ENCODE data around the gene CREB3L2. TPM values are rescaled to one million over a fixed set of nuclear protein-coding genes. Genes with fewer than 3 reads are reported as not detected.

The CREB3L2 gene
- total RNA-seq, 4 donors from 2014 or later: 2.8 to 12.0 (median 5.4) TPM

GRCh38 chr7:137877027-137877675 is 124.7 kb downstream of the CREB3L2 start:
- H3K27me3 ChIP-seq: no peaks in the 10 kb centered on the region
- ATAC-seq (no peak), DNase-seq (no peak)
- TF ChIP-seq CTCF (IDR thresholded peaks at IDR 0.05 in 4 of 5, conservative IDR thresholded peaks at IDR 0.05 in 1 of 5) (no peak), POLR2A (IDR thresholded peaks at IDR 0.05) (no peak)
- H3K27ac ChIP-seq: peak overlapping the region in 3 of 4 donors; percentile 7 to 81 (median 68)
- no peak overlapping the region for H3K4me3 ChIP-seq
- H3K4me1 ChIP-seq: peaks cover 35 to 62% of the 10 kb centered on the region in 2 donors
- no peaks in the 10 kb centered on the region for H3K9me3 ChIP-seq
- H3K36me3 ChIP-seq: peaks cover 0 to 24% of the 10 kb centered on the region in 2 donors
- intact Hi-C loops (cut with DNase I; ENCODE audit: low total_unique reads) (no loop called here), in situ Hi-C loops (cut with MboI; ENCODE audit: low sequenced_read_pairs in 4 of 4) (no loop called here)

- Histone ChIP-seq H3K4me3 (no peak overlapping the region), H3K9me3 (no peaks in the 10 kb centered on the region), H3K4me1 (peaks cover 41 to 68% of the 10 kb centered on the region in 2 donors), H3K27ac (peak overlapping the region in 2 of 4 donors; percentile 90 to 91), H3K36me3 (peaks cover 0 to 11% of the 10 kb centered on the region in 2 donors), H3K27me3 (no peaks in the 10 kb centered on the region)
- in situ Hi-C loops (cut with MboI; ENCODE audit: low sequenced_read_pairs in 4 of 4): no loop called here
- intact Hi-C loops (cut with DNase I; ENCODE audit: low total_unique reads): no loop called here
- DNase-seq (no peak), ATAC-seq (no peak)
- TF ChIP-seq CTCF (IDR thresholded peaks at IDR 0.05 in 4 of 5, conservative IDR thresholded peaks at IDR 0.05 in 1 of 5): no peak
These were observed 126.1 kb downstream of the CREB3L2 start for GRCh38 chr7:137875746-137876145.

- ATAC-seq (peak; percentile 7 to 19), DNase-seq (no peak)
- in situ Hi-C loops (cut with MboI; ENCODE audit: low sequenced_read_pairs in 4 of 4) (no loop called here), intact Hi-C loops (cut with DNase I; ENCODE audit: low total_unique reads) (no loop called here)
- no peak overlapping the region for H3K4me3 ChIP-seq
- peaks cover 34 to 69% of the 10 kb centered on the region in 2 donors for H3K4me1 ChIP-seq
- no peaks in the 10 kb centered on the region for H3K36me3 ChIP-seq
- H3K27me3 ChIP-seq: no peaks in the 10 kb centered on the region
- no peak for TF ChIP-seq CTCF (IDR thresholded peaks at IDR 0.05 in 4 of 5, conservative IDR thresholded peaks at IDR 0.05 in 1 of 5)
- TF ChIP-seq POLR2A (IDR thresholded peaks at IDR 0.05): no peak
- no peaks in the 10 kb centered on the region for H3K9me3 ChIP-seq
- H3K27ac ChIP-seq: peak overlapping the region; percentile 61 to 91 (median 89)
These were observed 127.7 kb downstream of the CREB3L2 start for GRCh38 chr7:137873979-137874777.

GRCh38 chr7:137873524-137873923 is 128.4 kb downstream of the CREB3L2 start:
- TF ChIP-seq POLR2A (IDR thresholded peaks at IDR 0.05) (no peak), CTCF (IDR thresholded peaks at IDR 0.05 in 4 of 5, conservative IDR thresholded peaks at IDR 0.05 in 1 of 5) (no peak)
- ATAC-seq: no peak
- Histone ChIP-seq H3K9me3 (no peaks in the 10 kb centered on the region), H3K27me3 (no peaks in the 10 kb centered on the region), H3K27ac (peak overlapping the region; percentile 61 to 91 (median 89)), H3K4me3 (no peak overlapping the region), H3K36me3 (no peaks in the 10 kb centered on the region), H3K4me1 (peaks cover 28 to 63% of the 10 kb centered on the region in 2 donors)
- intact Hi-C loops (cut with DNase I; ENCODE audit: low total_unique reads) (no loop called here), in situ Hi-C loops (cut with MboI; ENCODE audit: low sequenced_read_pairs in 4 of 4) (no loop called here)
- no peak for DNase-seq
